Heart left ventricle (tissue), 13 donors: ENCODE measurements around the gene CST9.

ENCODE experiments used
- CTCF ChIP-seq, 12 donors: fragments of 200-600 bp; sonication (generic) in 4 of 12; IDR thresholded peaks; one replicate each; pipeline versions ENCODE4 v1.5.0 to v1.8.0; 2018 to 2022; ENCODE audit warnings: antibody characterized with exemption in 12 of 12, mild to moderate bottlenecking in 5 of 12
- POLR2A ChIP-seq, 2 donors: fragments of 450-650 bp; IDR thresholded peaks; one replicate each; pipeline ENCODE4 v1.6.1; 2017; ENCODE audit warnings: antibody characterized with exemption in 2 of 2, mild to moderate bottlenecking in 2 of 2, moderate library complexity in 2 of 2
- donor health status: ischemic (EF 13 %, LVEDD 7.1; RV severe dilation, severe dysfunction).
- donor health status: DM: no; HTN: yes; CAD: no.
- donor health status: DM: no; HTN: no; CAD: no.
- donor health status: ischemic (EF 25% LVEDD 6.9; RV normal size, moderate dysfunction).
- donor health status: ischemic (EF 25% LVEDD 5.7; RV mildly dilated, moderate dysfunction).
- donor health status: ischemic (EF 35%, LVEDD 5.7; RV mildly dilated, moderate dysfunction).
- donor health status: nonischemic (EF 11% LVEDD 7.7; RV severe dilation, severe dysfunction).
- donor health status: DM: yes; HTN: yes; CAD: no.
- donor health status: PGD.
- donor health status: ischemic (EF 29% LVEDD 5.4; RV normal size, mild dysfunction).
- donor health status: nonischemic (EF 23%, LVEDD 6.1; RV moderate dilation, normal function).

DNA sequence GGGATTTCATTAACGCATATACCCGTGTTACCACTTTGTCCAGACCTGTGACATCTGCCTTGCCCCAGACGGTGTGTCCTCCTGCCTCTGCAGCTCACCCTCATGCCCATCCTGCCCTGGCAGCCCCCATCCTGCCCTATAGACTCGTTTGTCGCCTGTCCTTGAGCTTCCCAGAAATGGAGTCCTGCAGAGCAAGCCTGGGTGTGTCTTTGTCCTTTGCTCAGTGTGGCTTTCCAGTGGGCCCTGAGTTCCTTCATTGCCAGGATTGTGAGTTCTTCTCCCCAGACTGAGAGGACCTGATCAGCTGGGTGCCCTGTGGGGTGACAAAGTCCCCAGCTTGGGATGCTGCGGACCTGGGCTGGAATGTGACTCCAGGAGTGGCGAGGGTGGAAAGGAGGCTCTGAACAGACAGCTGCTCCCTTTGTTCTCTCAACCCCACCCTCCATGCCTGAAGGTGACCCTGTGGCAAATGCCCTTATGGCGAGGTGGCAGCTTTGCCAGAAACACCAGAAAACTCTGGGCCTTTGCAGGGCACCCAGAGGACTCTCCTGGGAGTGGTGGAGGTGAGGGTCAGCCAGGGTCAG is 34.4 kb upstream of the CST9 start:
- TF ChIP-seq CTCF (IDR thresholded peaks at IDR 0.05): no peak
- TF ChIP-seq POLR2A (IDR thresholded peaks at IDR 0.05): no peak
